ENCODE data around the gene SCYGR1.
A peak's percentile ranks its signal among the peaks of the same experiment; 100 is the strongest.

Gene SCYGR1

GRCh38 chr2:227363756-227364155 is 24.0 kb downstream of the SCYGR1 start:
- no peak overlapping the region for H3K4me3 ChIP-seq (ENCODE audit: low read length)
- TF ChIP-seq, protein P1, sequence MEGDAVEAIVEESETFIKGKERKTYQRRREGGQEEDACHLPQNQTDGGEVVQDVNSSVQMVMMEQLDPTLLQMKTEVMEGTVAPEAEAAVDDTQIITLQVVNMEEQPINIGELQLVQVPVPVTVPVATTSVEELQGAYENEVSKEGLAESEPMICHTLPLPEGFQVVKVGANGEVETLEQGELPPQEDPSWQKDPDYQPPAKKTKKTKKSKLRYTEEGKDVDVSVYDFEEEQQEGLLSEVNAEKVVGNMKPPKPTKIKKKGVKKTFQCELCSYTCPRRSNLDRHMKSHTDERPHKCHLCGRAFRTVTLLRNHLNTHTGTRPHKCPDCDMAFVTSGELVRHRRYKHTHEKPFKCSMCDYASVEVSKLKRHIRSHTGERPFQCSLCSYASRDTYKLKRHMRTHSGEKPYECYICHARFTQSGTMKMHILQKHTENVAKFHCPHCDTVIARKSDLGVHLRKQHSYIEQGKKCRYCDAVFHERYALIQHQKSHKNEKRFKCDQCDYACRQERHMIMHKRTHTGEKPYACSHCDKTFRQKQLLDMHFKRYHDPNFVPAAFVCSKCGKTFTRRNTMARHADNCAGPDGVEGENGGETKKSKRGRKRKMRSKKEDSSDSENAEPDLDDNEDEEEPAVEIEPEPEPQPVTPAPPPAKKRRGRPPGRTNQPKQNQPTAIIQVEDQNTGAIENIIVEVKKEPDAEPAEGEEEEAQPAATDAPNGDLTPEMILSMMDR (IDR thresholded peaks at IDR 0.05; ENCODE audit: insufficient read depth, low read depth, low read length, missing control alignments): no peak
- DNase-seq (ENCODE audit: low read depth): no peak

GRCh38 chr2:227360351-227360750 is 27.4 kb downstream of the SCYGR1 start:
- TF ChIP-seq, protein P1 (IDR thresholded peaks at IDR 0.05; ENCODE audit: insufficient read depth, low read depth, low read length, missing control alignments): no peak
- DNase-seq (ENCODE audit: low read depth): no peak
- H3K4me3 ChIP-seq (ENCODE audit: low read length): no peak overlapping the region

GRCh38 chr2:227351639-227352038 is 36.1 kb downstream of the SCYGR1 start:
- DNase-seq (ENCODE audit: low read depth): no peak
- no peak overlapping the region for H3K4me3 ChIP-seq (ENCODE audit: low read length)
- TF ChIP-seq, protein P1 (IDR thresholded peaks at IDR 0.05; ENCODE audit: insufficient read depth, low read depth, low read length, missing control alignments): no peak

DNA sequence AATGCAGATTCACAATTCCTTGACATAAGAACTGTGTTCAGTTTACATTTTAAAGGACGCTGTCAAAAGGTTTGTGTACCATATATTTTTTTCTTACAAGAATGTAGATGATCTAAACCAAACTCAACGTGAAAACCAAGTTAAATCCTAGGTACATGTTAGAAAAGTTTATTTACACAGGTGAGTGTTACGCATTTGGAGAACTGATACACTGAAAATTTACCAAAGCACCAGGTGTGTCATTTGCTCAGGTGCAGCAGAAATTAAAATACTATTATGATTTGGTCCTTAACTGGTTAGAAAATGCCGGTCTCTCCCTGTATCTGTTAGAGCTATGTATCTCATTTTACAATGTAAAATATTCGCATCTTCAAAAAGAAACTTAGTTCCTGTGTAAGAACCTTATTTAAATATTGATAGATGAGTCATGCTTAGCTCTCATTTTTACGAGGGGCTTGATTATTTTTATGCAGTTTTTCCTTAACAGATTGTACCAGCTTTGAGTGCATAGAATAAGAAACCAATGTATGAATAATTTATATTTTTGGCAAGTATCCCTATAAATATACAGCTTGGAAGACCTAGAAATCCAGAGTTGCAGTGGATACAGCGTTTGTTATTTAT is 37.6 kb downstream of the SCYGR1 start:
- DNase-seq (ENCODE audit: low read depth): no peak
- no peak overlapping the region for H3K4me3 ChIP-seq (ENCODE audit: low read length)
- TF ChIP-seq, protein P1 (IDR thresholded peaks at IDR 0.05; ENCODE audit: insufficient read depth, low read depth, low read length, missing control alignments): no peak

DNA sequence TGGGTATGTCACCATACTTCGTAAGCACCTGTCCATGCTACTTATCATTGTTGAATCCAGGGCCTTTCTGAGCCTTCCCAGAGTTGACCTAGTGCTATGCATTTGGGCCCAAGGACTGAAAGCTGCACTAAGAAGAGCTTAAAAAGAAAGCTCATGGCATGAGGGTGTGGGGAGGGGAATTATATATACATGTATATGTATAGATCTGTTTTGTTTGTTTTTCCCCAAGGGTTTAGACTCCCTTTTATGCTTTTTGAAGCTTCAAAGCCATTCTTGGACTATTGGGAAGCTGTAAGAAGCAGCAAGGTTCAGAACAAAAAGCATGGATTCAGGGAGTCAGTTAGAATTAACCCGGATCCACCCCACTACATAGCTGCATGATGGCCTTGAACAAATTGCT is 39.4 kb downstream of the SCYGR1 start:
- TF ChIP-seq, protein P1 (IDR thresholded peaks at IDR 0.05; ENCODE audit: insufficient read depth, low read depth, low read length, missing control alignments): no peak
- H3K4me3 ChIP-seq (ENCODE audit: low read length): no peak overlapping the region
- DNase-seq (ENCODE audit: low read depth): no peak

- TF ChIP-seq, protein P1 (IDR thresholded peaks at IDR 0.05; ENCODE audit: insufficient read depth, low read depth, low read length, missing control alignments): peak; percentile 9
- H3K4me3 ChIP-seq (ENCODE audit: low read length): no peak overlapping the region
- DNase-seq (ENCODE audit: low read depth): peak; percentile 12
These were observed 40.6 kb downstream of the SCYGR1 start for GRCh38 chr2:227347117-227347516.

DNA sequence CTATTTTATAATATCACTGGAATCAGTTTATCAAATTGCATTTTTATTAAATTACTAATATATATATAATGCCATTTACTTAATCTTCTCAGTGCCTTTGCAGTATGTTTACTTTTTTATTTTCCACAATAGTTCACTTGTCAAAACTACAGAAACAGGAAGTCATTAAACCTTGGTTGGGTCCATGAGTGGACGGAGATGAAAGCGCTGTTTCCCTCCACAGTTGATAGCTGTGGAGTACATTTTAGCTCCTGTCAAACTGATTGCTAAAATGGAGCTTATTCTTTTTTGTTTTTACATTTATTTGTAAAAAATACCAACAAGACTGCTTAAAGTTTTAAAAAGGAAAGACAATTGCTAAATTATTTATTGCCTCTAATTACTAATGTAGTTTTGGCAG is 43.5 kb downstream of the SCYGR1 start:
- TF ChIP-seq, protein P1 (IDR thresholded peaks at IDR 0.05; ENCODE audit: insufficient read depth, low read depth, low read length, missing control alignments): no peak
- no peak for DNase-seq (ENCODE audit: low read depth)
- H3K4me3 ChIP-seq (ENCODE audit: low read length): no peak overlapping the region

All from epithelial cell of esophagus (primary cell).